GM12874 (cell line): ENCODE measurements around the gene KCNK16.

ENCODE experiments used
- CTCF ChIP-seq: IDR thresholded peaks from 2 replicates; pipeline ENCODE4 v1.5.1; 2011; ENCODE audit warnings: low read depth, mild to moderate bottlenecking, control low read depth, low read length, moderate library complexity; ENCODE audit not compliant: insufficient read depth

The KCNK16 gene

GRCh38 chr6:39339868-39340550 is 17.5 kb upstream of the KCNK16 start:
- TF ChIP-seq CTCF, result no peak

- TF ChIP-seq CTCF, result no peak
Measured at GRCh38 chr6:39339096-39339867, 16.8 kb upstream of the KCNK16 start.

GRCh38 chr6:39338397-39338796 is 15.9 kb upstream of the KCNK16 start:
- TF ChIP-seq CTCF, result no peak

- no peak for TF ChIP-seq CTCF
Measured at GRCh38 chr6:39335780-39336545, 13.5 kb upstream of the KCNK16 start.

GRCh38 chr6:39333644-39334438 is 11.3 kb upstream of the KCNK16 start:
- no peak for TF ChIP-seq CTCF

- no peak for TF ChIP-seq CTCF
Measured at GRCh38 chr6:39330476-39330875, 8.0 kb upstream of the KCNK16 start.
